Measurements from ENCODE around the gene WDR18. TPM values are rescaled to one million over a fixed set of nuclear protein-coding genes. Genes with fewer than 3 reads are reported as not detected.

The WDR18 gene
- polyA plus RNA-seq, 1 experiment: 44.3 TPM

DNA sequence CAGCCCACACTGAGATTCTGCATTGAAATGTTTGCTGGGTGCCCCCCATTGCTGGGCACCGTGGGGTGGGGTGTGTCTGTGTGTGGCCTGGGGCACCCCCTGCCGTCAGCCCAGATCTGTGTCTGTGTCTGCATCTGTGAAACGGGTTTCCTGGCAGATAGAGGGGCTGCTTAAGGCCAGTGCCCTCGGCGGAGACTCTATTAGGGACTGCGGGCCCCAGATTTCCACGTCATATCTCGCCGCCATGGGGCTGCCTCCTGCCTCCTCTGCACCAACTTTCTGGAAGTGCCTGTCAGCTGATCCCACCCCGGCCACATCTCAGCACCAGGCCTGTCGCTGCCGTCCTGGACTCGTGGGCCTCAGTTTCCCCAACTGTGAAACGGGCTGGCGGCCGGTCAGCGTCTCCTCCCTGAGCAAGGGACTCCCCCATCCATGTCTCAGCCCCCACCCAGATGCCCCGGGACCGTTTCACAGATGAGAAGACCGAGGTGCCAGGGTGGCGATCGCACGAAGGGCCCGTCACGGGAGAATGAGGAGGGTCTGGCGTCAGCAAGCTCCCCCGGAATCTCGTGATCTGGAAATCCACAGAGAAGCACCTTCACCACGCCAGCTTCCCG lies 36.9 kb upstream of the WDR18 start:
- H3K4me3 ChIP-seq (ENCODE audit: low read depth, low read length): no peak overlapping the region
- TF ChIP-seq, protein P1, sequence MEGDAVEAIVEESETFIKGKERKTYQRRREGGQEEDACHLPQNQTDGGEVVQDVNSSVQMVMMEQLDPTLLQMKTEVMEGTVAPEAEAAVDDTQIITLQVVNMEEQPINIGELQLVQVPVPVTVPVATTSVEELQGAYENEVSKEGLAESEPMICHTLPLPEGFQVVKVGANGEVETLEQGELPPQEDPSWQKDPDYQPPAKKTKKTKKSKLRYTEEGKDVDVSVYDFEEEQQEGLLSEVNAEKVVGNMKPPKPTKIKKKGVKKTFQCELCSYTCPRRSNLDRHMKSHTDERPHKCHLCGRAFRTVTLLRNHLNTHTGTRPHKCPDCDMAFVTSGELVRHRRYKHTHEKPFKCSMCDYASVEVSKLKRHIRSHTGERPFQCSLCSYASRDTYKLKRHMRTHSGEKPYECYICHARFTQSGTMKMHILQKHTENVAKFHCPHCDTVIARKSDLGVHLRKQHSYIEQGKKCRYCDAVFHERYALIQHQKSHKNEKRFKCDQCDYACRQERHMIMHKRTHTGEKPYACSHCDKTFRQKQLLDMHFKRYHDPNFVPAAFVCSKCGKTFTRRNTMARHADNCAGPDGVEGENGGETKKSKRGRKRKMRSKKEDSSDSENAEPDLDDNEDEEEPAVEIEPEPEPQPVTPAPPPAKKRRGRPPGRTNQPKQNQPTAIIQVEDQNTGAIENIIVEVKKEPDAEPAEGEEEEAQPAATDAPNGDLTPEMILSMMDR (IDR thresholded peaks at IDR 0.05; ENCODE audit: insufficient read depth, low read depth, low read length): no peak
- H3K27me3 ChIP-seq (ENCODE audit: control insufficient read depth, insufficient read depth, low read length): no peaks in the 10 kb centered on the region
- H3K36me3 ChIP-seq (ENCODE audit: control insufficient read depth, insufficient read depth, low read length): peaks cover 28% of the 10 kb centered on the region
- ChIA-PET CTCF (no interaction called here), POLR2A (no interaction called here)
- DNase-seq (ENCODE audit: low read depth): no peak

DNA sequence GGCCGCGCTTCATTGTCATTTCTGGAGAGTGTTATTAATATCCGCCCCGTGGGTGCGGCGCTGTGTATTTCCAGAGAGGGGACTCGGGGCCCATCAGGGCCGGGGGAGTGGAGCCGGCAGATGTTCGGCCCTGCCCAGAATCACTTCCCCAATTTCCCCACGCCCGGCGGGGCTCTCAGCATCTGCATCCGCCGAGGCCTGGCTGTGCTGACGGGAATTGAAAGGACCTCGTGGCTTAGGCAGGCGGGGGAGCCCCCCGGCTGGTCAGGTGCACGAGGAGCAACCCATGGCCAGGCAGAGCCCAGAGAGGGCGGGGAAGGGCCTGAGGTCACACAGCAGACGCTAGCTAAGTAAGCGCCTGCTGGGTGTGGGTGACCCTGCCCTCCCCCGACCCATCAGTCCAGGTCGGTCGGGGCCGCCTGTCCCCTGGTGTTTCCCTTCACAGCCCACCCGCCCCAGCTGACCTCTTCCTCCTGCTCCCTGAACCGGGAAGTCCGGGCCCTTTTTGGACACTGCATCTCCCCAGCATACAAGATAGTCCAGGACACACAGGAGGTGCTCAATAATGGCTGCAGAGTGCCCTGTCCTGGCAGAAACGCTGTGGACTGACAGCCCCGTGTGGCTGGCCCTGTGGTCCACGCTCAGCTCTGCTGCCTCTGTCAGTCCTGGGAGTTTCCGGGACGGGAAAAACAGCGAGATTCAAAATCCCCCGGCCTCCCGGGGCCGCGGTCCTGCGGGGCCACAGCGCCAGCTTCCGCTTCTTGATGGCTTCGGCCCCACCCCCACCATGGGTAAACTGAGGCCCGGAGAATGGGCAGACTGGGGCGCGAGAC lies 36.2 kb upstream of the WDR18 start:
- Histone ChIP-seq H3K36me3 (ENCODE audit: control insufficient read depth, insufficient read depth, low read length) (peaks cover 24% of the 10 kb centered on the region), H3K27me3 (ENCODE audit: control insufficient read depth, insufficient read depth, low read length) (no peaks in the 10 kb centered on the region), H3K4me3 (ENCODE audit: low read depth, low read length) (no peak overlapping the region)
- ChIA-PET CTCF (no interaction called here), POLR2A (no interaction called here)
- no peak for DNase-seq (ENCODE audit: low read depth)
- TF ChIP-seq, protein P1 (IDR thresholded peaks at IDR 0.05; ENCODE audit: insufficient read depth, low read depth, low read length): no peak

DNA sequence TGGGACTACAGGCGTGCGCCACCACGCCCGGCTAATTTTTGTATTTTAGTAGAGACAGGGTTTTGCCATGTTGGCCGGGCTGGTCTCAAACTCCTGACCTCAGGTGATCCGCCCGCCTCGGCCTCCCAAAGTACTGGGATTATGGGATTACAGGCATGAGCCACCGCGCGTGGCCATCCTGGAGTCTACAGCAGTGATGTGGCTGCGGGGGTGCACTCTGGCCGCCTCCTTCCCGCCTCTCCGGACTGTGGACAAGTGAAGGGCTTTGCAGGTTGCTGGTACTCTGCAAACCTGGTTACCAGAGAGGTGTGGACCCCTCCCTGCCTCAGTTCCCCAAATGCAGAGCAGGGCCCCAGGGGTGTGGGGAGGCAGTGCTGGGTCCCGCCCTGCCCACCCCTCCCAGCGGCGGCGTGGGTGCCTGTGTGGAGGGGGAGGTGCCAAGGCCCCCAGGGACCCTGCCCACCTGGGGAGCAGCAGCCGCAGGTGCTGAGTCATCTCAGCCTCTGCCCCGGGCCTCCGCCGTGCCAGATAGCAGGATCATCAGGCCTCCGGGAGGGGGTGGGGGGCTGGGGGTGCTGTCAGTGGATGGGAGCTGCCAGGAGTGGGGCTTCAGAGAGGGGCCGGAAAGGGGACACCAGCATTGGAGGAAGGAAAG lies 35.2 kb upstream of the WDR18 start:
- POLR2A ChIA-PET: no interaction called here
- Histone ChIP-seq H3K4me3 (ENCODE audit: low read depth, low read length) (no peak overlapping the region), H3K36me3 (ENCODE audit: control insufficient read depth, insufficient read depth, low read length) (peaks cover 18% of the 10 kb centered on the region), H3K27me3 (ENCODE audit: control insufficient read depth, insufficient read depth, low read length) (no peaks in the 10 kb centered on the region)
- TF ChIP-seq, protein P1 (IDR thresholded peaks at IDR 0.05; ENCODE audit: insufficient read depth, low read depth, low read length): no peak
- DNase-seq (ENCODE audit: low read depth): no peak
- CTCF ChIA-PET: no interaction called here

DNA sequence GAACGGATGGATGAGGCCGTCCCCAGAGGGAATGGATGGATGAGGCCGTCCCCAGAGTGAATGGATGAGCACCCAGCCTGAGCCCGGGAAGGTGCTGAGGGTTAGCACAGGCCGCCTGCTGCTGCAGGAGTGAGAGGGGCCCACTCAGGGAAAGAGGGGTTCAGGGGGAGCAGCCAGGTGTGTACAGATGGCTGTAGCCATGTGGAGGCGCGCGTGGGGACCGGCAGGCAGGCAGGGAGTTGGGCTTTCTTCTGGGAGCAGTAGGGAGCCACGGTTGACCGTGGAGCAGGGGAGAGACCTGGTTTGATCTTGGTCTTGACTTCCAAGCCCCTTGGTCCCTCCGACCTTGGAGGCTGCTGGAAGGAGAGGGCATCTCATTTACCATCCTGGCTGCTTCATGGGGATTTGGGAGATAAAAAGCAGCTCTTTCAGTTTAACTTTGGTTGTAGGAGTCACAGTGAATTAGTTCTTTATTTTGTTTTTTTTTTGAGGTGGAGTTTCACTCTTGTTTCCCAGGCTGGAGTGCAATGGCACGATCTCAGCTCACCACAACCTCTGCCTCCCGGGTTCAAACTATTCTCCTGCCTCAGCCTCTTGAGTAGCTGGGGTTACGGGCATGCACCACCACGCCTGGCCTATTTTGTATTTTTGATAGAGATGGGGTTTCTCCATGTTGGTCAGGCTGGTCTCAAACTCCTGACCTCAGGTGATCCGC lies 33.6 kb upstream of the WDR18 start:
- no peak for DNase-seq (ENCODE audit: low read depth)
- CTCF ChIA-PET: no interaction called here
- TF ChIP-seq, protein P1 (IDR thresholded peaks at IDR 0.05; ENCODE audit: insufficient read depth, low read depth, low read length): no peak
- no peak overlapping the region for H3K4me3 ChIP-seq (ENCODE audit: low read depth, low read length)
- no peaks in the 10 kb centered on the region for H3K27me3 ChIP-seq (ENCODE audit: control insufficient read depth, insufficient read depth, low read length)
- peaks cover 16% of the 10 kb centered on the region for H3K36me3 ChIP-seq (ENCODE audit: control insufficient read depth, insufficient read depth, low read length)
- POLR2A ChIA-PET: interaction anchor here (0.6 kb wide), 1 partner anchor 12 kb away, joined by 12 read pairs; no protein-coding TSS in a partner anchor

Measured in BJ (cell line).